ENCODE results near the gene ANO2.

- no peak for TF ChIP-seq CTCF (IDR thresholded peaks at IDR 0.05; ENCODE audit: poor library complexity, severe bottlenecking)
- no peak for TF ChIP-seq EP300 (conservative IDR thresholded peaks at IDR 0.05; ENCODE audit: poor library complexity, severe bottlenecking)
- no peak for TF ChIP-seq EZH2 (IDR thresholded peaks at IDR 0.05; ENCODE audit: borderline replicate concordance, insufficient read depth, low read length, poor library complexity, severe bottlenecking)
- no peak for TF ChIP-seq POLR2AphosphoS5 (IDR thresholded peaks at IDR 0.05)
- TF ChIP-seq REST (IDR thresholded peaks at IDR 0.05; ENCODE audit: borderline replicate concordance): no peak
- TF ChIP-seq MXI1 (conservative IDR thresholded peaks at IDR 0.05; ENCODE audit: poor library complexity, severe bottlenecking): no peak
- no peak for TF ChIP-seq RAD21 (conservative IDR thresholded peaks at IDR 0.05)
- no peak for TF ChIP-seq TAF1 (IDR thresholded peaks at IDR 0.05; ENCODE audit: low read depth)
Observed at GRCh38 chr12:5923751-5924150, 21.3 kb downstream of the ANO2 start.

Data from neural cell (in vitro differentiated cells).